BJ (cell line): ENCODE results near the gene LRMDA. TPM values are rescaled to one million over a fixed set of nuclear protein-coding genes. Genes with fewer than 3 reads are reported as not detected.

Experiments used
- CTCF ChIA-PET: fragments of 350-600 bp; formaldehyde crosslinking; extraction: SDS; loops from one replicate; lab custom pipeline; 2021; ENCODE audit warnings: antibody characterized with exemption, inconsistent platforms; lab: Yijun Ruan, JAX
- POLR2A ChIA-PET: fragments of 300-600 bp; sonication (Branson Sonifier 250); formaldehyde crosslinking; extraction: SDS; loops from one replicate; lab custom pipeline; 2021; ENCODE audit warnings: antibody characterized with exemption; lab: Charles Lee
- DNase-seq: peaks from one replicate; pipeline ENCODE4 v3.0.0-alpha.2; 2011; ENCODE audit warnings: low read depth
- H3K27me3 ChIP-seq: 2 replicates; pipeline ENCODE4 v1.6.0; 2011; ENCODE audit warnings: low read length; ENCODE audit not compliant: control insufficient read depth, insufficient read depth
- H3K36me3 ChIP-seq: 2 replicates; pipeline ENCODE4 v1.5.1; 2011; ENCODE audit warnings: low read length; ENCODE audit not compliant: control insufficient read depth, insufficient read depth
- H3K4me3 ChIP-seq: 2 replicates; pipeline ENCODE4 v1.5.1; 2011; ENCODE audit warnings: low read depth, mild to moderate bottlenecking, control low read depth, low read length
- polyA plus RNA-seq: library from polyadenylated mRNA; depleted of rRNA; stranded (reverse); fragments of >200 nt; gene quantifications from 2 replicates; pipeline ENCODE4 v1.2.3, GENCODE V29; 2011
- TF ChIP-seq, protein P1 (sequence below): IDR thresholded peaks from 2 replicates; pipeline ENCODE4 v1.5.1; 2011; ENCODE audit warnings: low read depth, mild to moderate bottlenecking, control low read depth, inconsistent platforms, low read length, moderate library complexity; ENCODE audit not compliant: insufficient read depth

The LRMDA gene
- polyA plus RNA-seq, 1 experiment, result not detected

DNA sequence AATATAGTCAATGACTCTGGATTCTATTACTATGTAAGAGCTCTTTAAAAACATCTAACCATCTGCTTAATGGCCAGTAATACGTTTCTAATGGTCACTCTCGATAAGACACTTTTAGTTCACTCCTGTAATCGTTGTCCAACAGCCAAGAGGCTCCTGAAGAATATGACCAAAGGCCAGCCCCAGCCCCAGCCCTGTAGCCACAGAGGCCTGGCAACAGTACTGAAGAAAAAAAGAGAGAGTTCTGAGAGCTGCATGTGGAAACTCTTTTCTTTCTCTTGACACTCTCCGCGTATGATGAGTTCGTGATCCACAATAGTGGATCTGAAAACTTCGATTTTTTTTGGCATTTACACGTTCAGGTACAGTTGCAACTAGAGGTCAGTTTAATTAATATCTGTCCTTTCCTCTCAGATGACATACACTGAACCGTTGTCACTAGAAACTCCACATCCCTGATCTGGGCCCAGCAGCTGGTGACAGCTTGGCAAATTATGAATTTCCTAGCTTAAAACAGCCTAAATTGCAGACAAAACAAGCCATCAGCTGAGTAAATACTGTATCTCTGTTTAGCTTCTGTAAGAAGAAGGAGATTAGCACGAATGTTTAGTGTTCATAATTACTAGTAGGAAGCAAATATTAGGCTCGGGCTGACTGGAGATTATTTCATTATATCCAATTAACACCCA, 456.7 kb downstream of the LRMDA start:
- TF ChIP-seq, protein P1, sequence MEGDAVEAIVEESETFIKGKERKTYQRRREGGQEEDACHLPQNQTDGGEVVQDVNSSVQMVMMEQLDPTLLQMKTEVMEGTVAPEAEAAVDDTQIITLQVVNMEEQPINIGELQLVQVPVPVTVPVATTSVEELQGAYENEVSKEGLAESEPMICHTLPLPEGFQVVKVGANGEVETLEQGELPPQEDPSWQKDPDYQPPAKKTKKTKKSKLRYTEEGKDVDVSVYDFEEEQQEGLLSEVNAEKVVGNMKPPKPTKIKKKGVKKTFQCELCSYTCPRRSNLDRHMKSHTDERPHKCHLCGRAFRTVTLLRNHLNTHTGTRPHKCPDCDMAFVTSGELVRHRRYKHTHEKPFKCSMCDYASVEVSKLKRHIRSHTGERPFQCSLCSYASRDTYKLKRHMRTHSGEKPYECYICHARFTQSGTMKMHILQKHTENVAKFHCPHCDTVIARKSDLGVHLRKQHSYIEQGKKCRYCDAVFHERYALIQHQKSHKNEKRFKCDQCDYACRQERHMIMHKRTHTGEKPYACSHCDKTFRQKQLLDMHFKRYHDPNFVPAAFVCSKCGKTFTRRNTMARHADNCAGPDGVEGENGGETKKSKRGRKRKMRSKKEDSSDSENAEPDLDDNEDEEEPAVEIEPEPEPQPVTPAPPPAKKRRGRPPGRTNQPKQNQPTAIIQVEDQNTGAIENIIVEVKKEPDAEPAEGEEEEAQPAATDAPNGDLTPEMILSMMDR, result no peak
- ChIA-PET CTCF (no interaction called here), POLR2A (no interaction called here)
- Histone ChIP-seq H3K27me3 (no peaks in the 10 kb centered on the region), H3K36me3 (no peaks in the 10 kb centered on the region), H3K4me3 (no peak overlapping the region)
- no peak for DNase-seq

GRCh38 chr10:75889051-75889450, 457.6 kb downstream of the LRMDA start:
- CTCF ChIA-PET, result no interaction called here
- TF ChIP-seq, protein P1, result no peak
- Histone ChIP-seq H3K36me3 (no peaks in the 10 kb centered on the region), H3K27me3 (no peaks in the 10 kb centered on the region), H3K4me3 (no peak overlapping the region)
- POLR2A ChIA-PET, result no interaction called here
- DNase-seq, result no peak

DNA sequence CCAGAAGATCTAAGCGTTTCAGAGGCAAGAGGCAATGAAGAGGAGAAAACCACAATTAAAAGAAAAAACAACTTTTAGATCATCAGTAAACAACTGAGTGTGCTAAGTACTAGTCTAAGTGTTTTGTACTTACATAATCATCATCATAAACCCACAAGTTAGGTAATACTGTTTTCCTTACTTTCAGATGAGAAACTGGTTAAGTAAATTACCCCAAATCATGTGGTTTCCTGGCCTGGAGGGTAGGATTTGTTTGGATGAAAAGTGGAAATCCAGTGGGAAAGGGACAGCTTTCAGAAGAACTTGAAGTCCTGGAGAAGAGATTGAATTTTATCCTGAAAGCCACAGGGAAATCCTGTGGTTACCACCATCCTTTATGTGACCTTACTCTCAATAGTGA, 463.3 kb downstream of the LRMDA start:
- TF ChIP-seq, protein P1, result no peak
- Histone ChIP-seq H3K4me3 (no peak overlapping the region), H3K36me3 (no peaks in the 10 kb centered on the region), H3K27me3 (no peaks in the 10 kb centered on the region)
- DNase-seq, result no peak
- CTCF ChIA-PET, result interaction anchor here (1.2 kb wide), 1 partner anchor 10 kb away, joined by 3 read pairs; no protein-coding TSS in a partner anchor
- POLR2A ChIA-PET, result no interaction called here

GRCh38 chr10:75895259-75895658, 463.8 kb downstream of the LRMDA start:
- DNase-seq, result no peak
- no peaks in the 10 kb centered on the region for H3K36me3 ChIP-seq
- H3K27me3 ChIP-seq, result no peaks in the 10 kb centered on the region
- CTCF ChIA-PET, result interaction anchor here (1.2 kb wide), 1 partner anchor 9 kb away, joined by 3 read pairs; no protein-coding TSS in a partner anchor
- POLR2A ChIA-PET, result interaction anchor here (0.6 kb wide), 1 partner anchor 33 kb away, joined by 3 read pairs; no protein-coding TSS in a partner anchor
- no peak overlapping the region for H3K4me3 ChIP-seq
- TF ChIP-seq, protein P1, result no peak

- DNase-seq, result no peak
- POLR2A ChIA-PET, result no interaction called here
- Histone ChIP-seq H3K36me3 (no peaks in the 10 kb centered on the region), H3K27me3 (no peaks in the 10 kb centered on the region; the same call in 1 of the 2 replicates), H3K4me3 (no peak overlapping the region)
- CTCF ChIA-PET, result no interaction called here
- TF ChIP-seq, protein P1, result no peak
Observed at GRCh38 chr10:75899816-75900390, 468.5 kb downstream of the LRMDA start.
